GM23338 (cell line): Measurements from ENCODE around the gene FTCD. TPM values are rescaled to one million over a fixed set of nuclear protein-coding genes. Genes with fewer than 3 reads are reported as not detected.

Experiments
- ATAC-seq: fragments of 200-7000 bp; cut with Tn5 transposase; 3 replicates; pipeline ENCODE4 v1.9.1; 2020
- DNase-seq: peaks from one replicate; pipeline ENCODE4 v3.0.0-alpha.2; 2015; ENCODE audit warnings: low spot score
- H2AFZ ChIP-seq: fragments of 200-600 bp; sonication (generic); 2 replicates; pipeline ENCODE4 v1.8.0; 2016; ENCODE audit warnings: antibody characterized with exemption, mild to moderate bottlenecking, moderate library complexity
- H3F3A ChIP-seq: fragments of 200-600 bp; sonication (generic); replicated peaks from 2 replicates; pipeline ENCODE4 v1.8.0; 2017; ENCODE audit warnings: antibody characterized with exemption, mixed run types, low read depth
- H3K27ac ChIP-seq: fragments of 200-600 bp; sonication (generic); 2 replicates; pipeline ENCODE4 v1.6.1; 2016; ENCODE audit warnings: low read depth
- H3K27me3 ChIP-seq: fragments of 200-600 bp; sonication (generic); 2 replicates; pipeline ENCODE4 v1.8.0; 2016; ENCODE audit warnings: mild to moderate bottlenecking, mixed run types, moderate library complexity; ENCODE audit not compliant: insufficient read depth
- H3K36me3 ChIP-seq: fragments of 200-600 bp; sonication (generic); 2 replicates; pipeline ENCODE4 v1.8.0; 2016; ENCODE audit warnings: mild to moderate bottlenecking; ENCODE audit not compliant: insufficient read depth
- H3K4me1 ChIP-seq: fragments of 200-600 bp; sonication (generic); 2 replicates; pipeline ENCODE4 v1.8.0; 2016; ENCODE audit warnings: mild to moderate bottlenecking, moderate library complexity; ENCODE audit not compliant: insufficient read depth
- H3K4me2 ChIP-seq: fragments of 200-600 bp; sonication (generic); 2 replicates; pipeline ENCODE4 v1.7.1; 2017; ENCODE audit warnings: mixed run types
- H3K4me3 ChIP-seq: fragments of 200-600 bp; sonication (generic); 2 replicates; pipeline ENCODE4 v1.6.1; 2016; ENCODE audit warnings: mixed run types
- H3K79me2 ChIP-seq: fragments of 200-600 bp; sonication (generic); replicated peaks from 2 replicates; pipeline ENCODE4 v1.8.0; 2017; ENCODE audit warnings: mild to moderate bottlenecking; ENCODE audit not compliant: insufficient read depth
- H3K9me2 ChIP-seq: fragments of 200-600 bp; sonication (generic); 2 replicates; pipeline ENCODE4 v1.8.0; 2017; ENCODE audit not compliant: insufficient read depth
- H4K20me1 ChIP-seq: fragments of 200-600 bp; sonication (generic); replicated peaks from 2 replicates; pipeline ENCODE4 v1.8.0; 2017; ENCODE audit warnings: mild to moderate bottlenecking; ENCODE audit not compliant: insufficient read depth
- H3K27ac Mint-ChIP-seq: 2 replicates; pipeline ENCODE4 v1.8.0; 2020; ENCODE audit warnings: inconsistent platforms, mild to moderate bottlenecking, moderate library complexity, mixed read lengths
- H3K27me3 Mint-ChIP-seq: 3 replicates; pipeline ENCODE4 v1.8.0; 2022; ENCODE audit warnings: low read depth, mild to moderate bottlenecking, moderate library complexity, mixed read lengths, inconsistent platforms; ENCODE audit not compliant: insufficient read depth, poor library complexity
- H3K36me3 Mint-ChIP-seq: 3 replicates; pipeline ENCODE4 v1.8.0; 2021; ENCODE audit warnings: low read depth, mild to moderate bottlenecking, inconsistent platforms, moderate library complexity, mixed read lengths
- H3K4me1 Mint-ChIP-seq: 3 replicates; pipeline ENCODE4 v1.8.0; 2020; ENCODE audit warnings: mild to moderate bottlenecking, inconsistent platforms, mixed read lengths
- H3K4me3 Mint-ChIP-seq: 3 replicates; pipeline ENCODE4 v1.8.0; 2021; ENCODE audit warnings: moderate library complexity, mild to moderate bottlenecking, inconsistent platforms, mixed read lengths
- H3K9me3 Mint-ChIP-seq: 3 replicates; pipeline ENCODE4 v1.8.0; 2020; ENCODE audit warnings: moderate library complexity, mild to moderate bottlenecking, inconsistent platforms, mixed read lengths
- CREB1 ChIP-seq: fragments of 250-450 bp; sonication (Bioruptor Pico); IDR thresholded peaks from 2 replicates; pipeline ENCODE4 v1.5.0; 2020; ENCODE audit warnings: low read depth, mild to moderate bottlenecking, moderate library complexity
- EZH2 ChIP-seq: fragments of 200-600 bp; sonication (generic); IDR thresholded peaks from one replicate; pipeline ENCODE4 v1.8.0; 2017; ENCODE audit warnings: antibody characterized with exemption, mild to moderate bottlenecking, low read depth; ENCODE audit not compliant: unreplicated experiment
- EZH2phosphoT487 ChIP-seq: fragments of 200-600 bp; sonication (generic); IDR thresholded peaks from one replicate; pipeline ENCODE4 v1.8.1; 2018; ENCODE audit warnings: antibody characterized with exemption; ENCODE audit not compliant: unreplicated experiment
- JUNB ChIP-seq: IDR thresholded peaks from one replicate; pipeline ENCODE4 v1.6.1; 2016; ENCODE audit warnings: antibody characterized with exemption; ENCODE audit not compliant: unreplicated experiment
- NANOG ChIP-seq: IDR thresholded peaks from 2 replicates; pipeline ENCODE4 v1.6.1; 2016; ENCODE audit warnings: antibody characterized with exemption, borderline replicate concordance
- POLR2AphosphoS5 ChIP-seq: IDR thresholded peaks from 2 replicates; pipeline ENCODE4 v1.6.1; 2016; ENCODE audit warnings: antibody characterized with exemption, low read depth
- STAT1 ChIP-seq: IDR thresholded peaks from one replicate; pipeline ENCODE4 v1.6.1; 2016; ENCODE audit warnings: antibody characterized with exemption; ENCODE audit not compliant: unreplicated experiment
- ZNF114 ChIP-seq: fragments of 250-450 bp; sonication (Bioruptor Pico); IDR thresholded peaks from 2 replicates; pipeline ENCODE4 v1.5.0; 2020; ENCODE audit warnings: mild to moderate bottlenecking, moderate library complexity
- ZNF331 ChIP-seq: fragments of 250-450 bp; sonication (Bioruptor Pico); IDR thresholded peaks from 2 replicates; pipeline ENCODE4 v1.5.0; 2020; ENCODE audit warnings: low read depth, mild to moderate bottlenecking, moderate library complexity
- polyA plus RNA-seq: library from polyadenylated mRNA; unstranded; fragments of >200 nt; fragmentation: Nextera tagmentation; extraction: Ambion mirVana; gene quantifications from 2 replicates; pipeline ENCODE4 v1.2.1, GENCODE V29; 2016
- total RNA-seq: library from RNA; depleted of rRNA; stranded (reverse); fragments of >200 nt; shearing (Covaris generic); gene quantifications from 2 replicates; pipeline ENCODE4 v1.2.3, GENCODE V29; 2014
- TF ChIP-seq, protein P1 (sequence below): IDR thresholded peaks from 2 replicates; pipeline ENCODE4 v1.6.1; 2016; ENCODE audit warnings: antibody characterized with exemption
- TF ChIP-seq, protein P2 (sequence below): fragments of 250-450 bp; sonication (Bioruptor Pico); IDR thresholded peaks from 2 replicates; pipeline ENCODE4 v1.5.0; 2020; ENCODE audit warnings: mild to moderate bottlenecking, moderate library complexity
- TF ChIP-seq, protein P3 (sequence below), 2 experiments: fragments of 200-600 bp in 1 of 2; sonication (generic) in 1 of 2; conservative IDR thresholded peaks; 2 replicates each; pipeline versions ENCODE4 v1.5.1 to v1.6.1; 2016 to 2017; ENCODE audit warnings: antibody characterized with exemption in 2 of 2, low read depth in 2 of 2, mild to moderate bottlenecking in 2 of 2, moderate library complexity in 1 of 2
- TF ChIP-seq, protein P4 (sequence below): IDR thresholded peaks from one replicate; pipeline ENCODE4 v1.6.1; 2018; ENCODE audit warnings: antibody characterized with exemption; ENCODE audit not compliant: unreplicated experiment

FTCD gene
- total and polyA plus RNA-seq, 2 experiments from 2014 or later, result 0.90 to 2.3 TPM

DNA sequence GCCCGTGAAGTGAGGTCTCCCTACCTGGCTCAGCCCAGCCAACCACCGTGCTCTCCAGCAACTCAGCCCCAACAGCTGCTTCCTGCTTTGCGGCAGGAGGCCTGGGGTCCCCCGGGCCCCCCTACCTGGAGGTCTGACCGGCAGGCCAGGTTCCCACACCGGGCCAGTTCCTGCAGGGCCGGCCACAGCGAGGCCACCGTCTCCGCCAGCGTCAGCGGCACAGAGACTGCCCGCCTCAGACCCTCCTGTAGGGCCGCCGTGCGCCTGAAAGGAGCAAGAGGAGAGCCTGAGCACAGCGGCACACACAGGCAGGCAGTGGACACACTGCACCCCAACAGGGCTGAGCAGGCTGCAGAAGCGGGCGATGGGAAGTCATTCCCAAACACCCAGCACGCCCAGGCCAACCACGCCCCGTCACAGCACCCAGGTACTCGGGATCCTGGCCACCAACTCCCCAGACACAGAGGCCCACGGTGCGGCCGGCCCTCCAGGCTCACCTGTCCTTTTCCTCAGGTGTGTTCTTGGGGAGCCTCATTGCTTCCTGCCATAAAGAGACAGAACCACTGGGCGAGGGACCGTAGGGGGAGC, 16.9 kb downstream of the FTCD start:
- no peak overlapping the region for H3K4me3 Mint-ChIP-seq
- Histone ChIP-seq H4K20me1 (no peaks in the 10 kb centered on the region), H3K27me3 (no peaks in the 10 kb centered on the region), H3K79me2 (no peaks in the 10 kb centered on the region), H2AFZ (no peak overlapping the region), H3K27ac (no peak overlapping the region), H3K4me2 (no peak overlapping the region), H3K9me2 (no peaks in the 10 kb centered on the region), H3K4me3 (no peak overlapping the region), H3F3A (no peaks in the 10 kb centered on the region), H3K36me3 (no peaks in the 10 kb centered on the region), H3K4me1 (no peaks in the 10 kb centered on the region)
- ATAC-seq (peak; percentile 42; the same call in 2 of the 3 replicates), DNase-seq (no peak)
- no peaks in the 10 kb centered on the region for H3K9me3 Mint-ChIP-seq
- peaks cover 3% of the 10 kb centered on the region; the same call in 1 of the 3 replicates for H3K4me1 Mint-ChIP-seq
- no peak overlapping the region for H3K27ac Mint-ChIP-seq
- peaks cover 9% of the 10 kb centered on the region for H3K36me3 Mint-ChIP-seq
- no peak for TF ChIP-seq EZH2phosphoT487
- TF ChIP-seq ZNF331 (CRISPR knock-in tag), result no peak
- TF ChIP-seq, protein P1, sequence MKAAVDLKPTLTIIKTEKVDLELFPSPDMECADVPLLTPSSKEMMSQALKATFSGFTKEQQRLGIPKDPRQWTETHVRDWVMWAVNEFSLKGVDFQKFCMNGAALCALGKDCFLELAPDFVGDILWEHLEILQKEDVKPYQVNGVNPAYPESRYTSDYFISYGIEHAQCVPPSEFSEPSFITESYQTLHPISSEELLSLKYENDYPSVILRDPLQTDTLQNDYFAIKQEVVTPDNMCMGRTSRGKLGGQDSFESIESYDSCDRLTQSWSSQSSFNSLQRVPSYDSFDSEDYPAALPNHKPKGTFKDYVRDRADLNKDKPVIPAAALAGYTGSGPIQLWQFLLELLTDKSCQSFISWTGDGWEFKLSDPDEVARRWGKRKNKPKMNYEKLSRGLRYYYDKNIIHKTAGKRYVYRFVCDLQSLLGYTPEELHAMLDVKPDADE, result no peak
- TF ChIP-seq CREB1 (CRISPR knock-in tag), result no peak
- no peak for TF ChIP-seq POLR2AphosphoS5
- TF ChIP-seq, protein P2, sequence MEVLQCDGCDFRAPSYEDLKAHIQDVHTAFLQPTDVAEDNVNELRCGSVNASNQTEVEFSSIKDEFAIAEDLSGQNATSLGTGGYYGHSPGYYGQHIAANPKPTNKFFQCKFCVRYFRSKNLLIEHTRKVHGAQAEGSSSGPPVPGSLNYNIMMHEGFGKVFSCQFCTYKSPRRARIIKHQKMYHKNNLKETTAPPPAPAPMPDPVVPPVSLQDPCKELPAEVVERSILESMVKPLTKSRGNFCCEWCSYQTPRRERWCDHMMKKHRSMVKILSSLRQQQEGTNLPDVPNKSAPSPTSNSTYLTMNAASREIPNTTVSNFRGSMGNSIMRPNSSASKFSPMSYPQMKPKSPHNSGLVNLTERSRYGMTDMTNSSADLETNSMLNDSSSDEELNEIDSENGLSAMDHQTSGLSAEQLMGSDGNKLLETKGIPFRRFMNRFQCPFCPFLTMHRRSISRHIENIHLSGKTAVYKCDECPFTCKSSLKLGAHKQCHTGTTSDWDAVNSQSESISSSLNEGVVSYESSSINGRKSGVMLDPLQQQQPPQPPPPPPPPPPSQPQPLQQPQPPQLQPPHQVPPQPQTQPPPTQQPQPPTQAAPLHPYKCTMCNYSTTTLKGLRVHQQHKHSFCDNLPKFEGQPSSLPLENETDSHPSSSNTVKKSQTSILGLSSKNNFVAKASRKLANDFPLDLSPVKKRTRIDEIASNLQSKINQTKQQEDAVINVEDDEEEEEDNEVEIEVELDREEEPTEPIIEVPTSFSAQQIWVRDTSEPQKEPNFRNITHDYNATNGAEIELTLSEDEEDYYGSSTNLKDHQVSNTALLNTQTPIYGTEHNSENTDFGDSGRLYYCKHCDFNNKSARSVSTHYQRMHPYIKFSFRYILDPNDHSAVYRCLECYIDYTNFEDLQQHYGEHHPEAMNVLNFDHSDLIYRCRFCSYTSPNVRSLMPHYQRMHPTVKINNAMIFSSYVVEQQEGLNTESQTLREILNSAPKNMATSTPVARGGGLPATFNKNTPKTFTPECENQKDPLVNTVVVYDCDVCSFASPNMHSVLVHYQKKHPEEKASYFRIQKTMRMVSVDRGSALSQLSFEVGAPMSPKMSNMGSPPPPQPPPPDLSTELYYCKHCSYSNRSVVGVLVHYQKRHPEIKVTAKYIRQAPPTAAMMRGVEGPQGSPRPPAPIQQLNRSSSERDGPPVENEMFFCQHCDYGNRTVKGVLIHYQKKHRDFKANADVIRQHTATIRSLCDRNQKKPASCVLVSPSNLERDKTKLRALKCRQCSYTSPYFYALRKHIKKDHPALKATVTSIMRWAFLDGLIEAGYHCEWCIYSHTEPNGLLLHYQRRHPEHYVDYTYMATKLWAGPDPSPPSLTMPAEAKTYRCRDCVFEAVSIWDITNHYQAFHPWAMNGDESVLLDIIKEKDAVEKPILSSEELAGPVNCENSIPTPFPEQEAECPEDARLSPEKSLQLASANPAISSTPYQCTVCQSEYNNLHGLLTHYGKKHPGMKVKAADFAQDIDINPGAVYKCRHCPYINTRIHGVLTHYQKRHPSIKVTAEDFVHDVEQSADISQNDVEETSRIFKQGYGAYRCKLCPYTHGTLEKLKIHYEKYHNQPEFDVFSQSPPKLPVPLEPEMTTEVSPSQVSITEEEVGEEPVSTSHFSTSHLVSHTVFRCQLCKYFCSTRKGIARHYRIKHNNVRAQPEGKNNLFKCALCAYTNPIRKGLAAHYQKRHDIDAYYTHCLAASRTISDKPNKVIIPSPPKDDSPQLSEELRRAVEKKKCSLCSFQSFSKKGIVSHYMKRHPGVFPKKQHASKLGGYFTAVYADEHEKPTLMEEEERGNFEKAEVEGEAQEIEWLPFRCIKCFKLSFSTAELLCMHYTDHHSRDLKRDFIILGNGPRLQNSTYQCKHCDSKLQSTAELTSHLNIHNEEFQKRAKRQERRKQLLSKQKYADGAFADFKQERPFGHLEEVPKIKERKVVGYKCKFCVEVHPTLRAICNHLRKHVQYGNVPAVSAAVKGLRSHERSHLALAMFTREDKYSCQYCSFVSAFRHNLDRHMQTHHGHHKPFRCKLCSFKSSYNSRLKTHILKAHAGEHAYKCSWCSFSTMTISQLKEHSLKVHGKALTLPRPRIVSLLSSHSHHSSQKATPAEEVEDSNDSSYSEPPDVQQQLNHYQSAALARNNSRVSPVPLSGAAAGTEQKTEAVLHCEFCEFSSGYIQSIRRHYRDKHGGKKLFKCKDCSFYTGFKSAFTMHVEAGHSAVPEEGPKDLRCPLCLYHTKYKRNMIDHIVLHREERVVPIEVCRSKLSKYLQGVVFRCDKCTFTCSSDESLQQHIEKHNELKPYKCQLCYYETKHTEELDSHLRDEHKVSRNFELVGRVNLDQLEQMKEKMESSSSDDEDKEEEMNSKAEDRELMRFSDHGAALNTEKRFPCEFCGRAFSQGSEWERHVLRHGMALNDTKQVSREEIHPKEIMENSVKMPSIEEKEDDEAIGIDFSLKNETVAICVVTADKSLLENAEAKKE (CRISPR knock-in tag), result no peak
- TF ChIP-seq, protein P3, sequence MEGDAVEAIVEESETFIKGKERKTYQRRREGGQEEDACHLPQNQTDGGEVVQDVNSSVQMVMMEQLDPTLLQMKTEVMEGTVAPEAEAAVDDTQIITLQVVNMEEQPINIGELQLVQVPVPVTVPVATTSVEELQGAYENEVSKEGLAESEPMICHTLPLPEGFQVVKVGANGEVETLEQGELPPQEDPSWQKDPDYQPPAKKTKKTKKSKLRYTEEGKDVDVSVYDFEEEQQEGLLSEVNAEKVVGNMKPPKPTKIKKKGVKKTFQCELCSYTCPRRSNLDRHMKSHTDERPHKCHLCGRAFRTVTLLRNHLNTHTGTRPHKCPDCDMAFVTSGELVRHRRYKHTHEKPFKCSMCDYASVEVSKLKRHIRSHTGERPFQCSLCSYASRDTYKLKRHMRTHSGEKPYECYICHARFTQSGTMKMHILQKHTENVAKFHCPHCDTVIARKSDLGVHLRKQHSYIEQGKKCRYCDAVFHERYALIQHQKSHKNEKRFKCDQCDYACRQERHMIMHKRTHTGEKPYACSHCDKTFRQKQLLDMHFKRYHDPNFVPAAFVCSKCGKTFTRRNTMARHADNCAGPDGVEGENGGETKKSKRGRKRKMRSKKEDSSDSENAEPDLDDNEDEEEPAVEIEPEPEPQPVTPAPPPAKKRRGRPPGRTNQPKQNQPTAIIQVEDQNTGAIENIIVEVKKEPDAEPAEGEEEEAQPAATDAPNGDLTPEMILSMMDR (conservative IDR thresholded peaks at IDR 0.05; ENCODE audit: low read depth in 2 of 2), result no peak
- TF ChIP-seq NANOG, result no peak
- no peak for TF ChIP-seq STAT1
- no peak for TF ChIP-seq ZNF114
- TF ChIP-seq JUNB, result no peak
- TF ChIP-seq, protein P4, sequence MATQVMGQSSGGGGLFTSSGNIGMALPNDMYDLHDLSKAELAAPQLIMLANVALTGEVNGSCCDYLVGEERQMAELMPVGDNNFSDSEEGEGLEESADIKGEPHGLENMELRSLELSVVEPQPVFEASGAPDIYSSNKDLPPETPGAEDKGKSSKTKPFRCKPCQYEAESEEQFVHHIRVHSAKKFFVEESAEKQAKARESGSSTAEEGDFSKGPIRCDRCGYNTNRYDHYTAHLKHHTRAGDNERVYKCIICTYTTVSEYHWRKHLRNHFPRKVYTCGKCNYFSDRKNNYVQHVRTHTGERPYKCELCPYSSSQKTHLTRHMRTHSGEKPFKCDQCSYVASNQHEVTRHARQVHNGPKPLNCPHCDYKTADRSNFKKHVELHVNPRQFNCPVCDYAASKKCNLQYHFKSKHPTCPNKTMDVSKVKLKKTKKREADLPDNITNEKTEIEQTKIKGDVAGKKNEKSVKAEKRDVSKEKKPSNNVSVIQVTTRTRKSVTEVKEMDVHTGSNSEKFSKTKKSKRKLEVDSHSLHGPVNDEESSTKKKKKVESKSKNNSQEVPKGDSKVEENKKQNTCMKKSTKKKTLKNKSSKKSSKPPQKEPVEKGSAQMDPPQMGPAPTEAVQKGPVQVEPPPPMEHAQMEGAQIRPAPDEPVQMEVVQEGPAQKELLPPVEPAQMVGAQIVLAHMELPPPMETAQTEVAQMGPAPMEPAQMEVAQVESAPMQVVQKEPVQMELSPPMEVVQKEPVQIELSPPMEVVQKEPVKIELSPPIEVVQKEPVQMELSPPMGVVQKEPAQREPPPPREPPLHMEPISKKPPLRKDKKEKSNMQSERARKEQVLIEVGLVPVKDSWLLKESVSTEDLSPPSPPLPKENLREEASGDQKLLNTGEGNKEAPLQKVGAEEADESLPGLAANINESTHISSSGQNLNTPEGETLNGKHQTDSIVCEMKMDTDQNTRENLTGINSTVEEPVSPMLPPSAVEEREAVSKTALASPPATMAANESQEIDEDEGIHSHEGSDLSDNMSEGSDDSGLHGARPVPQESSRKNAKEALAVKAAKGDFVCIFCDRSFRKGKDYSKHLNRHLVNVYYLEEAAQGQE, result no peak
- TF ChIP-seq EZH2, result no peak
- H3K27me3 Mint-ChIP-seq, result peaks cover 3% of the 10 kb centered on the region
